PC-9 (cell line): ENCODE results near the gene TMEM258. TPM values are rescaled to one million over a fixed set of nuclear protein-coding genes. Genes with fewer than 3 reads are reported as not detected.

Experiments used
- BruUV-seq: library from RNA; stranded (reverse); fragments of 400-500 nt; replicated peaks from 2 replicates; lab custom pipeline; 2021; lab: Mats Ljungman, UMichigan
- CTCF ChIA-PET: fragments of 300-600 bp; sonication (Branson Sonifier 250); formaldehyde crosslinking; loops from one replicate; lab custom pipeline; 2022; ENCODE audit warnings: antibody characterized with exemption; lab: Charles Lee
- POLR2A ChIA-PET: fragments of 300-600 bp; sonication (Branson Sonifier 250); formaldehyde crosslinking; loops from one replicate; lab custom pipeline; 2022; ENCODE audit warnings: antibody characterized with exemption; ENCODE audit not compliant: unreplicated experiment; lab: Charles Lee
- DNase-seq, 2 experiments: peaks; one replicate each; pipeline versions ENCODE4 v3.0.0 to v3.0.0-alpha.2; 2015 to 2022; ENCODE audit warnings: mixed read lengths in 1 of 2
- H2AFZ ChIP-seq: fragments of 200-600 bp; sonication (generic); 2 replicates; pipeline ENCODE4 v1.8.1; 2017; ENCODE audit warnings: antibody characterized with exemption
- H3F3A ChIP-seq: fragments of 200-600 bp; sonication (generic); 2 replicates; pipeline ENCODE4 v1.8.1; 2017; ENCODE audit warnings: antibody characterized with exemption, mild to moderate bottlenecking, low read depth; ENCODE audit not compliant: insufficient read depth
- H3K27ac ChIP-seq: fragments of 200-600 bp; sonication (generic); 2 replicates; pipeline ENCODE4 v1.6.1; 2016; ENCODE audit warnings: mixed run types
- H3K27me3 ChIP-seq: fragments of 200-600 bp; sonication (generic); 2 replicates; pipeline ENCODE4 v1.6.1; 2016; ENCODE audit warnings: low read depth, mixed run types; ENCODE audit not compliant: insufficient read depth
- H3K36me3 ChIP-seq: fragments of 200-600 bp; sonication (generic); 2 replicates; pipeline ENCODE4 v1.6.1; 2016; ENCODE audit warnings: low read depth, mixed run types
- H3K4me1 ChIP-seq: fragments of 200-600 bp; sonication (generic); replicated peaks from 2 replicates; pipeline ENCODE4 v1.6.1; 2016; ENCODE audit warnings: mixed run types; ENCODE audit not compliant: insufficient read depth
- H3K4me2 ChIP-seq: fragments of 200-600 bp; sonication (generic); 2 replicates; pipeline ENCODE4 v1.6.1; 2017; ENCODE audit warnings: mixed run types
- H3K4me3 ChIP-seq: fragments of 200-600 bp; sonication (generic); 2 replicates; pipeline ENCODE4 v1.6.1; 2016; ENCODE audit warnings: mixed run types
- H3K79me2 ChIP-seq: fragments of 200-600 bp; sonication (generic); 2 replicates; pipeline ENCODE4 v1.6.1; 2017; ENCODE audit warnings: low read depth, mixed run types
- H3K9me2 ChIP-seq: fragments of 200-600 bp; sonication (generic); 2 replicates; pipeline ENCODE4 v1.8.1; 2017; ENCODE audit warnings: mild to moderate bottlenecking; ENCODE audit not compliant: insufficient read depth
- H3K9me3 ChIP-seq: fragments of 200-600 bp; sonication (generic); 2 replicates; pipeline ENCODE4 v1.8.1; 2016; ENCODE audit warnings: low read depth; ENCODE audit not compliant: insufficient read depth
- H4K20me1 ChIP-seq: fragments of 200-600 bp; sonication (generic); 2 replicates; pipeline ENCODE4 v1.8.1; 2017; ENCODE audit not compliant: insufficient read depth
- EZH2 ChIP-seq: fragments of 200-600 bp; sonication (generic); IDR thresholded peaks from 2 replicates; pipeline ENCODE4 v1.8.0; 2017; ENCODE audit warnings: antibody characterized with exemption, low read depth
- intact Hi-C: fragments of 100-400 bp; cut with micrococcal nuclease; formaldehyde crosslinking; loops from one replicate; pipeline ENCODE4 v1.10.0; 2022; ENCODE audit not compliant: unreplicated experiment
- total RNA-seq: library from RNA; stranded (reverse); gene quantifications from 2 replicates; pipeline ENCODE4 v1.2.3, GENCODE V29; 2021
- TF ChIP-seq, protein P1 (sequence below): fragments of 200-600 bp; sonication (generic); conservative IDR thresholded peaks from 2 replicates; pipeline ENCODE4 v1.6.1; 2017; ENCODE audit warnings: mixed run types, antibody characterized with exemption, mild to moderate bottlenecking, moderate library complexity

The TMEM258 gene
- total RNA-seq, 1 experiment from 2014 or later, result 217 TPM

- Histone ChIP-seq H3F3A (0 out of 2 replicates have a peak, but pooled peaks cover 4% of the 10 kb centered on the region), H3K36me3 (no peaks in the 10 kb centered on the region), H3K9me3 (no peaks in the 10 kb centered on the region), H3K79me2 (no peaks in the 10 kb centered on the region), H2AFZ (no peak overlapping the region), H4K20me1 (no peaks in the 10 kb centered on the region), H3K4me2 (no peak overlapping the region), H3K27me3 (no peaks in the 10 kb centered on the region), H3K4me3 (no peak overlapping the region), H3K9me2 (no peaks in the 10 kb centered on the region), H3K4me1 (peaks cover 6% of the 10 kb centered on the region), H3K27ac (no peak overlapping the region)
- intact Hi-C loops, result no loop called here
- TF ChIP-seq EZH2, result no peak
- TF ChIP-seq, protein P1, sequence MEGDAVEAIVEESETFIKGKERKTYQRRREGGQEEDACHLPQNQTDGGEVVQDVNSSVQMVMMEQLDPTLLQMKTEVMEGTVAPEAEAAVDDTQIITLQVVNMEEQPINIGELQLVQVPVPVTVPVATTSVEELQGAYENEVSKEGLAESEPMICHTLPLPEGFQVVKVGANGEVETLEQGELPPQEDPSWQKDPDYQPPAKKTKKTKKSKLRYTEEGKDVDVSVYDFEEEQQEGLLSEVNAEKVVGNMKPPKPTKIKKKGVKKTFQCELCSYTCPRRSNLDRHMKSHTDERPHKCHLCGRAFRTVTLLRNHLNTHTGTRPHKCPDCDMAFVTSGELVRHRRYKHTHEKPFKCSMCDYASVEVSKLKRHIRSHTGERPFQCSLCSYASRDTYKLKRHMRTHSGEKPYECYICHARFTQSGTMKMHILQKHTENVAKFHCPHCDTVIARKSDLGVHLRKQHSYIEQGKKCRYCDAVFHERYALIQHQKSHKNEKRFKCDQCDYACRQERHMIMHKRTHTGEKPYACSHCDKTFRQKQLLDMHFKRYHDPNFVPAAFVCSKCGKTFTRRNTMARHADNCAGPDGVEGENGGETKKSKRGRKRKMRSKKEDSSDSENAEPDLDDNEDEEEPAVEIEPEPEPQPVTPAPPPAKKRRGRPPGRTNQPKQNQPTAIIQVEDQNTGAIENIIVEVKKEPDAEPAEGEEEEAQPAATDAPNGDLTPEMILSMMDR, result no peak
- no TSS peak for BruUV-seq
- no peak for DNase-seq
- ChIA-PET POLR2A (no interaction called here), CTCF (no interaction called here)
Observed at GRCh38 chr11:61768376-61769076, 23.9 kb downstream of the TMEM258 start.

GRCh38 chr11:61766353-61766841, 26.0 kb downstream of the TMEM258 start:
- H3K36me3 ChIP-seq, result no peaks in the 10 kb centered on the region
- H3K4me2 ChIP-seq, result no peak overlapping the region
- intact Hi-C loops, result no loop called here
- H3K4me3 ChIP-seq, result no peak overlapping the region
- no peaks in the 10 kb centered on the region for H3K9me3 ChIP-seq
- ChIA-PET CTCF (no interaction called here), POLR2A (interaction anchor here (0.7 kb wide), 1 partner anchor 67 kb away, joined by 4 read pairs; no protein-coding TSS in a partner anchor)
- no peak overlapping the region for H2AFZ ChIP-seq
- 0 out of 2 replicates have a peak, but pooled peaks cover 4% of the 10 kb centered on the region for H3F3A ChIP-seq
- H3K27ac ChIP-seq, result no peak overlapping the region
- H3K27me3 ChIP-seq, result no peaks in the 10 kb centered on the region
- H3K79me2 ChIP-seq, result no peaks in the 10 kb centered on the region
- H4K20me1 ChIP-seq, result no peaks in the 10 kb centered on the region
- no peak for DNase-seq
- no peaks in the 10 kb centered on the region for H3K9me2 ChIP-seq
- TF ChIP-seq EZH2, result no peak
- TF ChIP-seq, protein P1, result no peak
- BruUV-seq, result no TSS peak
- H3K4me1 ChIP-seq, result no peaks in the 10 kb centered on the region

DNA sequence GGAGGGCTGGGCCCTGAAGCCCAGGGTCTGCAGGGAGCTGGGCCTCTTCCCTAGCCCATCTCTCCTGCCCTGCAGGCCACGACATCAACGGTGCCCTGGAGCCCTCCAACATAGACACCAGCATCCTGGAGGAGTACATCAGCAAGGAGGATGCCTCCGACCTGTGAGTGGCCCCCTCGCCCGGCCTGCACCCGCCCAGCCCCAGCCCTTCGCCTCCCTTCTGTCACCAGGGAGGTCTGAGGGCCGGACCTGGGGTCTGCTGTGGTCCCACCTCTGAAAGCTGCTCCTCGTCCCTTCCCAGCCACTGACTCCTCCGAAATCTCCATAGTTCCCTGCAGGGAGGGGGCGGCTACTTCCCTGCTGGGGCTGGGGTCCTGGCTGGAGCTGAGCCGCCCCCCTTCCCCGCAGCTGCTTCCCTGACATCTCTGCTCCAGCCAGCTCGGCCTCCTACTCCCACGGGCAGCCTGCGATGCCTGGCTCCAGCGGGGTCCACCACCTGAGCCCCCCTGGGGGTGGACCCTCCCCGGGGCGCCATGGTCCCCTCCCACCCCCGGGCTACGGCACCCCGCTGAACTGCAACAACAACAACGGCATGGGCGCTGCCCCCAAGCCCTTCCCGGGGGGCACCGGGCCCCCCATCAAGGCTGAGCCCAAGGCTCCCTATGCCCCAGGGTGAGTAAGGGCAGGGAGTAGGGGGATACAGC, 26.7 kb downstream of the TMEM258 start:
- ChIA-PET CTCF (no interaction called here), POLR2A (no interaction called here)
- Histone ChIP-seq H2AFZ (no peak overlapping the region), H3K4me3 (no peak overlapping the region), H3K9me3 (no peaks in the 10 kb centered on the region), H3K9me2 (no peaks in the 10 kb centered on the region), H3K79me2 (no peaks in the 10 kb centered on the region), H4K20me1 (no peaks in the 10 kb centered on the region), H3F3A (0 out of 2 replicates have a peak, but pooled peaks cover 4% of the 10 kb centered on the region), H3K27me3 (no peaks in the 10 kb centered on the region), H3K27ac (no peak overlapping the region), H3K36me3 (no peaks in the 10 kb centered on the region), H3K4me1 (no peaks in the 10 kb centered on the region), H3K4me2 (no peak overlapping the region)
- intact Hi-C loops, result no loop called here
- TF ChIP-seq EZH2, result no peak
- TF ChIP-seq, protein P1, result no peak
- no TSS peak for BruUV-seq
- no peak for DNase-seq
